DOHH2 (cell line): ENCODE measurements around the gene ACP3.

ENCODE experiments used
- CTCF ChIP-seq: fragments of 200-600 bp; sonication (generic); IDR thresholded peaks from one replicate; pipeline ENCODE4 v1.5.1; 2014; ENCODE audit warnings: antibody characterized with exemption, mild to moderate bottlenecking, low read depth, low read length; ENCODE audit not compliant: poor library complexity, severe bottlenecking
- EZH2phosphoT487 ChIP-seq: fragments of 200-600 bp; sonication (generic); IDR thresholded peaks from 2 replicates; pipeline ENCODE4 v1.6.1; 2017; ENCODE audit warnings: borderline replicate concordance, mild to moderate bottlenecking, antibody characterized with exemption, low read length, moderate library complexity, mixed read lengths

GRCh38 chr3:132395126-132395525 is 77.9 kb downstream of the ACP3 start:
- no peak for TF ChIP-seq EZH2phosphoT487
- no peak for TF ChIP-seq CTCF
